Testis (tissue), 2 donors: ENCODE results near the gene SLC25A26.

Experiments
- POLR2A ChIP-seq: fragments of 450-650 bp; IDR thresholded peaks from one replicate; pipeline ENCODE4 v1.6.1; 2017; ENCODE audit warnings: antibody characterized with exemption, mild to moderate bottlenecking, moderate library complexity
- TF ChIP-seq, protein P1 (sequence below), 3 experiments: fragments of 450-650 bp in 2 of 3; fragments of 200-600 bp in 1 of 3; sonication (generic) in 1 of 3; IDR thresholded peaks; one replicate each; pipeline ENCODE4 v1.5.1; 2016 to 2019; ENCODE audit warnings: antibody characterized with exemption in 3 of 3, mild to moderate bottlenecking in 2 of 3, moderate library complexity in 1 of 3

DNA sequence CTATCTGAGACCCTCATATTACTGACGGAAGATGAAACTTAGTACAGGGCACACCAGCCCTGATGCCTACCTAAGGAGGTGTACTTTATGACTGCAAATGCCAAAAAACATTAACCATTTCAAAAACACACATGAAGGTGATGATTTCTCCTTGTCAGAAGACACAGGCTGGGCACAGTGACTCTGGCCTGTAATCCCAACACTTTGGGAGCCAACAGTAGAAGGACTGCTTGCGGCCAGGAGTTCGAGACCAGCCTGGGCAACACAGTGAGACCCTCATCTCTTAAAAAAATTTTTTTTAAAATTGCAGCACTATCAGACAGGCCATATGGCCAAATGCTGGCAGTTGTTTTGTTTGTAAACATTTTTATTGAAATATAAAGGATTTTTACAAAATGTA is 206.6 kb downstream of the SLC25A26 start:
- TF ChIP-seq, protein P1, sequence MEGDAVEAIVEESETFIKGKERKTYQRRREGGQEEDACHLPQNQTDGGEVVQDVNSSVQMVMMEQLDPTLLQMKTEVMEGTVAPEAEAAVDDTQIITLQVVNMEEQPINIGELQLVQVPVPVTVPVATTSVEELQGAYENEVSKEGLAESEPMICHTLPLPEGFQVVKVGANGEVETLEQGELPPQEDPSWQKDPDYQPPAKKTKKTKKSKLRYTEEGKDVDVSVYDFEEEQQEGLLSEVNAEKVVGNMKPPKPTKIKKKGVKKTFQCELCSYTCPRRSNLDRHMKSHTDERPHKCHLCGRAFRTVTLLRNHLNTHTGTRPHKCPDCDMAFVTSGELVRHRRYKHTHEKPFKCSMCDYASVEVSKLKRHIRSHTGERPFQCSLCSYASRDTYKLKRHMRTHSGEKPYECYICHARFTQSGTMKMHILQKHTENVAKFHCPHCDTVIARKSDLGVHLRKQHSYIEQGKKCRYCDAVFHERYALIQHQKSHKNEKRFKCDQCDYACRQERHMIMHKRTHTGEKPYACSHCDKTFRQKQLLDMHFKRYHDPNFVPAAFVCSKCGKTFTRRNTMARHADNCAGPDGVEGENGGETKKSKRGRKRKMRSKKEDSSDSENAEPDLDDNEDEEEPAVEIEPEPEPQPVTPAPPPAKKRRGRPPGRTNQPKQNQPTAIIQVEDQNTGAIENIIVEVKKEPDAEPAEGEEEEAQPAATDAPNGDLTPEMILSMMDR (IDR thresholded peaks at IDR 0.05) = no peak
- TF ChIP-seq POLR2A = no peak
